Muscle of leg (tissue), 11 donors: ENCODE results near the gene VAPA. TPM values are rescaled to one million over a fixed set of nuclear protein-coding genes. Genes with fewer than 3 reads are reported as not detected.
A peak's percentile ranks its signal among the peaks of the same experiment; 100 is the strongest.

Experiments used
- DNase-seq: peaks from one replicate; pipeline ENCODE4 v3.0.0; 2013
- H3K27ac ChIP-seq: one replicate; pipeline ENCODE4 v1.5.1; 2013; ENCODE audit warnings: mild to moderate bottlenecking, low read length, control low read depth
- H3K27me3 ChIP-seq: one replicate; pipeline ENCODE4 v1.6.1; 2013; ENCODE audit warnings: low read length; ENCODE audit not compliant: control insufficient read depth, insufficient read depth
- H3K36me3 ChIP-seq: one replicate; pipeline ENCODE4 v1.6.1; 2013; ENCODE audit warnings: low read length; ENCODE audit not compliant: control insufficient read depth, insufficient read depth
- H3K4me1 ChIP-seq: one replicate; pipeline ENCODE4 v1.6.1; 2013; ENCODE audit warnings: low read length; ENCODE audit not compliant: control insufficient read depth, insufficient read depth
- H3K4me3 ChIP-seq: one replicate; pipeline ENCODE4 v1.5.1; 2013; ENCODE audit warnings: low read length, control low read depth
- H3K9me3 ChIP-seq: replicated peaks from 2 replicates; pipeline ENCODE4 v1.6.1; 2013; ENCODE audit warnings: low read depth, low read length; ENCODE audit not compliant: control insufficient read depth
- WGBS: methylation state at CpG from one replicate; pipeline ENCODE4 v1.1.5; 2013; ENCODE audit warnings: missing lambda C conversion rate; ENCODE audit not compliant: insufficient coverage; 5-methylcytosine and 5-hydroxymethylcytosine counted together
- polyA plus RNA-seq, 8 donors: library from polyadenylated mRNA; unstranded; fragments of 120-200 nt; gene quantifications; one replicate each; pipeline versions ENCODE4 v1.2.1 to v1.2.3, GENCODE V29; 2013; ENCODE audit warnings: inconsistent platforms in 1 of 8, low replicate concordance in 1 of 8; ENCODE audit not compliant: insufficient read length in 8 of 8, insufficient read depth in 1 of 8
- total RNA-seq: library from RNA; stranded (reverse); fragments of 120-200 nt; gene quantifications from one replicate; pipeline ENCODE4 v1.2.4, GENCODE V29; 2013

The VAPA gene
- total and polyA plus RNA-seq, 9 donors: 220 to 284 (median 234) TPM

GRCh38 chr18:9994701-9995235, 81.0 kb downstream of the VAPA start:
- H3K9me3 ChIP-seq: peaks cover 4% of the 10 kb centered on the region
- 50% methylated on average over 4 of the region's 6 CpGs for WGBS
- DNase-seq: no peak
- no peak overlapping the region for H3K27ac ChIP-seq
- H3K4me3 ChIP-seq: no peak overlapping the region
- no peaks in the 10 kb centered on the region for H3K36me3 ChIP-seq
- H3K27me3 ChIP-seq: no peaks in the 10 kb centered on the region
- peaks cover 3% of the 10 kb centered on the region for H3K4me1 ChIP-seq

- Histone ChIP-seq H3K4me3 (no peak overlapping the region), H3K9me3 (peaks cover 4% of the 10 kb centered on the region), H3K36me3 (no peaks in the 10 kb centered on the region), H3K27me3 (no peaks in the 10 kb centered on the region), H3K4me1 (peaks cover 3% of the 10 kb centered on the region), H3K27ac (no peak overlapping the region)
- 83% methylated on average over 1 of the region's 2 CpGs for WGBS
- no peak for DNase-seq
These were observed 81.8 kb downstream of the VAPA start for GRCh38 chr18:9995631-9996030.

- no peaks in the 10 kb centered on the region for H3K27me3 ChIP-seq
- peaks cover 4% of the 10 kb centered on the region for H3K9me3 ChIP-seq
- no peak overlapping the region for H3K27ac ChIP-seq
- DNase-seq: no peak
- peaks cover 3% of the 10 kb centered on the region for H3K4me1 ChIP-seq
- H3K36me3 ChIP-seq: no peaks in the 10 kb centered on the region
- H3K4me3 ChIP-seq: no peak overlapping the region
- no CpG with 5 or more reads among the region's 3 CpGs for WGBS
These were observed 82.3 kb downstream of the VAPA start for GRCh38 chr18:9996094-9996493.

- DNase-seq: no peak
- peaks cover 4% of the 10 kb centered on the region for H3K9me3 ChIP-seq
- no peak overlapping the region for H3K27ac ChIP-seq
- no peaks in the 10 kb centered on the region for H3K36me3 ChIP-seq
- H3K4me3 ChIP-seq: no peak overlapping the region
- no peaks in the 10 kb centered on the region for H3K27me3 ChIP-seq
- H3K4me1 ChIP-seq: peaks cover under 1% of the 10 kb centered on the region
- no CpG with 5 or more reads among the region's 1 CpG for WGBS
These were observed 83.9 kb downstream of the VAPA start for GRCh38 chr18:9997711-9998110.

- Histone ChIP-seq H3K27me3 (no peaks in the 10 kb centered on the region), H3K4me3 (no peak overlapping the region), H3K9me3 (peaks cover 4% of the 10 kb centered on the region), H3K36me3 (no peaks in the 10 kb centered on the region), H3K27ac (no peak overlapping the region), H3K4me1 (no peaks in the 10 kb centered on the region)
- no peak for DNase-seq
- WGBS: no CpG with 5 or more reads among the region's 2 CpGs
These were observed 84.5 kb downstream of the VAPA start for GRCh38 chr18:9998330-9998729.

GRCh38 chr18:10002280-10002679, 88.5 kb downstream of the VAPA start:
- Histone ChIP-seq H3K36me3 (no peaks in the 10 kb centered on the region), H3K9me3 (peaks cover 4% of the 10 kb centered on the region), H3K4me1 (peaks cover 11% of the 10 kb centered on the region), H3K27me3 (no peaks in the 10 kb centered on the region), H3K27ac (no peak overlapping the region), H3K4me3 (no peak overlapping the region)
- WGBS: 50% methylated on average over 1 of the region's 3 CpGs
- DNase-seq: no peak

- H3K4me1 ChIP-seq: peaks cover 12% of the 10 kb centered on the region
- H3K27ac ChIP-seq: no peak overlapping the region
- DNase-seq: no peak
- WGBS: no CpG with 5 or more reads among the region's 1 CpG
- H3K36me3 ChIP-seq: no peaks in the 10 kb centered on the region
- no peaks in the 10 kb centered on the region for H3K27me3 ChIP-seq
- peaks cover 2% of the 10 kb centered on the region for H3K9me3 ChIP-seq
- no peak overlapping the region for H3K4me3 ChIP-seq
These were observed 89.5 kb downstream of the VAPA start for GRCh38 chr18:10003281-10003680.

GRCh38 chr18:10003866-10004265, 90.0 kb downstream of the VAPA start:
- 89% methylated on average over 7 of the region's 7 CpGs for WGBS
- Histone ChIP-seq H3K4me1 (peaks cover 12% of the 10 kb centered on the region), H3K4me3 (no peak overlapping the region), H3K27ac (no peak overlapping the region), H3K36me3 (no peaks in the 10 kb centered on the region), H3K9me3 (no peaks in the 10 kb centered on the region), H3K27me3 (no peaks in the 10 kb centered on the region)
- no peak for DNase-seq

- H3K4me3 ChIP-seq: no peak overlapping the region
- peak; percentile 63 for DNase-seq
- H3K27me3 ChIP-seq: no peaks in the 10 kb centered on the region
- no CpG with 5 or more reads among the region's 4 CpGs for WGBS
- H3K36me3 ChIP-seq: no peaks in the 10 kb centered on the region
- H3K9me3 ChIP-seq: no peaks in the 10 kb centered on the region
- H3K27ac ChIP-seq: no peak overlapping the region
- H3K4me1 ChIP-seq: peaks cover 37% of the 10 kb centered on the region
These were observed 92.6 kb downstream of the VAPA start for GRCh38 chr18:10006311-10006893.

- no peaks in the 10 kb centered on the region for H3K36me3 ChIP-seq
- no peaks in the 10 kb centered on the region for H3K27me3 ChIP-seq
- no peak for DNase-seq
- H3K27ac ChIP-seq: no peak overlapping the region
- H3K4me1 ChIP-seq: peaks cover 48% of the 10 kb centered on the region
- H3K4me3 ChIP-seq: no peak overlapping the region
- H3K9me3 ChIP-seq: no peaks in the 10 kb centered on the region
- WGBS: 100% methylated on average over 3 of the region's 3 CpGs
These were observed 94.3 kb downstream of the VAPA start for GRCh38 chr18:10008006-10008647.
